CD4-positive, alpha-beta T cell treated with Interleukin-17A for 4 hours (primary cell): ENCODE measurements around the gene ZCCHC17.
"Not testable (repeated sequence)": the region's sequence is repeated elsewhere in the genome, so short reads cannot be mapped to it uniquely, and the experiment has no call there.

Experiments
- DNase-seq: peaks from one replicate; pipeline ENCODE4 v3.0.0-alpha.2; 2020; ENCODE audit warnings: mixed read lengths

ZCCHC17 gene, protein sequence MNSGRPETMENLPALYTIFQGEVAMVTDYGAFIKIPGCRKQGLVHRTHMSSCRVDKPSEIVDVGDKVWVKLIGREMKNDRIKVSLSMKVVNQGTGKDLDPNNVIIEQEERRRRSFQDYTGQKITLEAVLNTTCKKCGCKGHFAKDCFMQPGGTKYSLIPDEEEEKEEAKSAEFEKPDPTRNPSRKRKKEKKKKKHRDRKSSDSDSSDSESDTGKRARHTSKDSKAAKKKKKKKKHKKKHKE

GRCh38 chr1:31296486-31297276, at the start of gene ZCCHC17, which contains the start of gene SNRNP40:
ZCCHC17 (plus strand) TSS chr1:31297032; CDS start chr1:31310099, 13,067 bp downstream.
SNRNP40 (minus strand) TSS chr1:31296788; CDS start chr1:31296751, 37 bp downstream.
- peak; percentile 91 for DNase-seq

DNA sequence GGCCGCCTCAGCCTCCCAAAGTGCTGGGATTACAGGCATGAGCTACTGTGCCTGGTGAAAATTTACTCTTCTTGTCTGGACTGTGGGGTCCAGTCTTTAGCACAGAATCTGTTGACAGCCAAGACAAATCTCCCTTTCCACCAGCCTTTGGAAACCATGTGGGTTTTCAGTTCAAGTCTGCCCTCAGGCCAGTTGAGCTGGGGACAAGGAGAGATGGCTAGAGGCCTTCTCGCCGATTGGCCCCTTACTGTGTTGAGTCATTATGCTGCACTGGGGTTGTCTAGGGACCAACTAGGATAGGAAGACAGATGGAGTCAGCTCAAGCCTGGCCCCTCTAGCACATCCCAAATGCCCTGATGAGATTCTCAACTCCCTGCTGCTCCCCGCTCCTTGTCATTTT, 48.6 kb upstream of the ZCCHC17 start:
- DNase-seq = no peak

- no peak for DNase-seq
These were observed 47.0 kb upstream of the ZCCHC17 start for GRCh38 chr1:31249854-31250253.

DNA sequence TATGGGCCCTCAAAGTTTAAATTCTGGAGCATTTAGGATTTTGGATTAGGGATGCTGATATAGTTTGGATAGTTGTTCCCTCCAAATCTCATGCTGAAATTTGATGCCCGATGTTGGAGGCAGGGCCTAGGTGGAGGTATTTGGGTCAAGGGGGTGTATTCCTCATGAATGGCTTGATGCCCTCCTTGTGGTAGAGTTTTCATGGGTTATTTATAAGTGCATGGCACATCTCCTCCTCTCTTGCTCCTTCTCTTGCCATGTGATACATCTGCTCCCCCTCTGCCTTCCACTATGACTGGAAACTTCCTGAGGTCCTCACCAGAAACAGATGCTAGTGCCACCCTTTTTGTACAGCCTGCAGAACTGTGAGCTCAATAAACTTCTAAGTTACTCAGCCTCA, 39.6 kb upstream of the ZCCHC17 start:
- no peak for DNase-seq

DNA sequence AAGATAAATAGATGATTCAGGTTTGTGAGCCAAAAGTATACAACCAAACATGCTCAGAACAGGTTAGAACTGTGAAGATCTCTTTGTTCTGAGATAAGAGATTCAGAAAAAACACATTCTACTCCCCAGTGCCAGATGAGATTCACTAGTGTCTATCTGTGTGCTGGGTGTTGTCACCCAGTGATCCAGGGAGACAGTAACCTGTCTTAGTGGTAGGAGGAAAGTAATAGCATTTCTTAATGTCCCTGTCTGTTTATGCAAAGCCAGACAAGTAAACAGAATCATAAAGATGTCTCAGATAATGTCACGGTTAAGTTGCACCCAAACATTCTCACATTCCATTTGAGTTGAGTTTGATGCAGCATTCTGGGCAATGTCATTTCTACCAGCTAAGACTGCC, 38.3 kb upstream of the ZCCHC17 start:
- DNase-seq = no peak

DNA sequence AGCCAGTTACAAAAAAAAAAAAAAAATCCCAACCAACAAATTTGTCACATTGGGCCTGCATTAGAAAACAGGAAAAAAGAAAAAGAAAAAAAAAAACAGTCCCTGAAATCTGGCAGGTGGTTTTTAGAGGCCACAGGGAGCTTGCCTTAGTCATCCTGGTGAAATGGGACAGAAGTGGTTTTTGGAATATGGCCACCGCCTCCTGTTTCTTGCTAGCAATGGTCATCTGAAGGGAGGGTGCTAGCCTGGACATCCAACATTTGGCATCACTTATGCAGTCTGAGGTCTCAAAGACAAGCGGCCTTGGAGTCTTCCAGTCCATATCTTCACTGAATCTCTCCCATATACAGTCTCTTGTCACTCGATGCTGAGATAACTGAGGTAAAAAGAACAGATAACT, 37.1 kb upstream of the ZCCHC17 start:
- DNase-seq = no peak

GRCh38 chr1:31261916-31262315, 34.9 kb upstream of the ZCCHC17 start:
- no peak for DNase-seq

DNA sequence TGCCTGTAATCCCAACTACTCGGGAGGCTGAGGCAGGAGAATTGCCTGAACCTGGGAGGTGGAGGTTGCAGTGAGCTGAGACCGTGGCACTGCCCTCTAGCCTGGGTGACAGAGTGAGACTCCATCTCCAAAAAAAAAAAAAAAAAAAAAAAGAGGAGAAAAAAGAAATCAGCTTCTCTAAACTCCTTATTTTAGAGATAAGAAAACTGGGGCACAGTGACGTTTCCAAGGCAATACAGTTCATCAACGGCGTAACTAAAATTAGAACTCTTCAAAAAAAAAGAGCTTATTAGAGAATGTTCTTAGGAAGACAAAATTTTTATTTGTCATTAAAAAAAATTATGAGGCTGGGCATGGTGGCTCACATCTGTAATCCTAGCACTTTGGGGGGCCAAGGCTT, 34.4 kb upstream of the ZCCHC17 start:
- not testable (repeated sequence) for DNase-seq

GRCh38 chr1:31263408-31263807, 33.4 kb upstream of the ZCCHC17 start:
- DNase-seq = no peak

DNA sequence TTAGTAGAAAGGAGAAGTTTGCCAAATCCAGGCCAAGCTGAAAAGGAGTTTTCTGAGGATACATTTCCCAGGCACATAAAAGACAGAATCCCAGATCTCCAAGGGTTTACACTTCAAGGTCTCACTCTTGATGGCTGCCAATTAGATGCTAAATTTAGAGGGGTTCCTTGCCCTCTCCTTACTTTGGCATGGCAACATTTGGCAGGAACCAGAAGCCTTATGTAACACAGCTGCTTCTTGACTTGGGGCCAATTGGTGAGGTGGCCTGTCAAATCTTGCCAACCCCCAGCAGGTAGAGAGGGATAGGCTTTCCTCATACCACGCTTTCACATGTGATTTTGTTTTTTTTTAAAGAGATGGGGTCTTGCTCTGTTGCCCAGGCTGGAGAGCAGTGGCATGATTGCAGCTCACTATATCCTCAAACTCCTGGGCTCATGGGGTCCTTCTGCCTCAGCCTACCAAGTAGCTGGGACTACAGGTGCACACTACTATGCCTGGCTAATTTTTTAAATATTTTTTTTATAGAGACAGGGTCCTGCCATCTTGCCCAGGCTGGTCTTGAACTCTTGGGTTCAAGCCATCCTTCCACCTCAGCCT, 31.9 kb upstream of the ZCCHC17 start:
- DNase-seq = no peak

DNA sequence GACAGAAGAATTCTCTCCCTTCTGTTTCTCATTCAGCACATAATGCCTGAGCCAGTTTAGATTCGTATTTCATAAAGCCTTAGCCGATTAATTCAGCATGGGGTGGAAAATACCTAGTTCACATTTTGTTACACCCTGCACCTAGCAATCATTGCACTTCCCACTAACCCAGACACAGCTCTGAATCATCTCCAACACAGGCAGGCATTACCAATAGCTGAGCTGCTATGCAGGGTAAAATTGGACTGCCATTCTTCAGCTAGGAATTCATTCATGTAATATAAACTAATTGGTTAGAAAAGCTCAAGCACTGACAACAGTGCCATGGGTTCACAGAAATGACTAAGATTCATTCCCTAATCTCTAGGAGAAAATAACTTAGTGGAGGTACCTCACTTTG, 30.3 kb upstream of the ZCCHC17 start:
- no peak for DNase-seq

- no peak for DNase-seq
These were observed 24.5 kb upstream of the ZCCHC17 start for GRCh38 chr1:31272369-31272768.

DNA sequence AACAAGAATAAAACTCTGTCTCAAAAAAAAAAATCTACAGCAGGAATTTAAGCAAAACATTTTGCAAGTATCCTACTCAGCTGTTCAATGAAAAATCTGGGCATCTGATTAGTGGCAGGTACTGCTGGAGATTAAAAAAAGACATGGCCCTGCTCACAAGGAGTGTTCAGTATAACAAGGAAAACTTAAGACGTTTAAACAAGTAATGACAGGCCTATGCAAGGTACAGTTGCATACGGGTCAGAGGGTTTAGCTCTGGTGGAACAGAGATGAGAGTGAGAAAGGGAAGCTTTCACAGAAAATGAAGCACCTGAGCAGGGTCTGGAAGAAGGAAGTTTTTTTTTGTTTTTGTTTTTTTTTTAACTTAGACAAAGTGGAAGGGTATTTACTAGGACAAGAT, 23.2 kb upstream of the ZCCHC17 start:
- DNase-seq = no peak

DNA sequence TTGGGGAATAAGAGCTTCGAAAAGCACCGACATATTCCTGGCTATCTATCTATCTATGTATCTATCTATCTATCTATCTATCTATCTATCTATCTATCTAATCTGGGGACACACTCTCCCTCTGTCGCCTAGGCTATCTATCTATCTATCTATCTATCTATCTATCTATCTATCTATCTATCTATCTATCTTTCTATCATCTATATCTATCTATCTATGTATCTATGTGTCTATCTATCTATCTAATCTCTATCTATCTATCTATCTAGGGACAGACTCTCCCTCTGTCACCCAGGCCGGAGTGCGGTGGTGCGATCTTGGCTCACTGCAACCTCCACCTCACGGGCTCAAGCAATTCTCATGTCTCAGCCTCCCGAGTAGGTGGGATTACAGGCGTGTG, 14.4 kb upstream of the ZCCHC17 start:
- not testable (repeated sequence) for DNase-seq

GRCh38 chr1:31287791-31288190, 9.0 kb upstream of the ZCCHC17 start:
- not testable (repeated sequence) for DNase-seq

DNA sequence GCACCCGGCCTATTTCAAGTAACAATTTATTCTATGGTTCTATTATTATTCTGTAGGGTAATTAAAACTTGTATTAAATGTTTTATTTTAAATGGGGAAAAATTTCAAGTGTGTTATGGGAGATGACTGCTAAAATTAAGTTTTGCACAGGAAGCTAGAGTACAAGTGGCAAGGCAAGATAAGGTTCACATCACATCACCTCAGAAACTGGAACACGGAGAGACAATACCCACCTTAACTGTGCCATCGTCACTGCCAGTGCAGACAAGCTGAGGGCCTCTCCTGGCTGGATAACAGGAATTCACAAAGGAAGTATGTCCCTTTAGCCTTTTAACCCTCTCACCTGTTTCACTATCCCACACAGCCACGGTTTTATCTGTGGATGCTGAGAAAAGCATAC, 7.8 kb upstream of the ZCCHC17 start:
- no peak for DNase-seq

- DNase-seq = no peak
These were observed 852 bp upstream of the ZCCHC17 start for GRCh38 chr1:31295874-31296485.

DNA sequence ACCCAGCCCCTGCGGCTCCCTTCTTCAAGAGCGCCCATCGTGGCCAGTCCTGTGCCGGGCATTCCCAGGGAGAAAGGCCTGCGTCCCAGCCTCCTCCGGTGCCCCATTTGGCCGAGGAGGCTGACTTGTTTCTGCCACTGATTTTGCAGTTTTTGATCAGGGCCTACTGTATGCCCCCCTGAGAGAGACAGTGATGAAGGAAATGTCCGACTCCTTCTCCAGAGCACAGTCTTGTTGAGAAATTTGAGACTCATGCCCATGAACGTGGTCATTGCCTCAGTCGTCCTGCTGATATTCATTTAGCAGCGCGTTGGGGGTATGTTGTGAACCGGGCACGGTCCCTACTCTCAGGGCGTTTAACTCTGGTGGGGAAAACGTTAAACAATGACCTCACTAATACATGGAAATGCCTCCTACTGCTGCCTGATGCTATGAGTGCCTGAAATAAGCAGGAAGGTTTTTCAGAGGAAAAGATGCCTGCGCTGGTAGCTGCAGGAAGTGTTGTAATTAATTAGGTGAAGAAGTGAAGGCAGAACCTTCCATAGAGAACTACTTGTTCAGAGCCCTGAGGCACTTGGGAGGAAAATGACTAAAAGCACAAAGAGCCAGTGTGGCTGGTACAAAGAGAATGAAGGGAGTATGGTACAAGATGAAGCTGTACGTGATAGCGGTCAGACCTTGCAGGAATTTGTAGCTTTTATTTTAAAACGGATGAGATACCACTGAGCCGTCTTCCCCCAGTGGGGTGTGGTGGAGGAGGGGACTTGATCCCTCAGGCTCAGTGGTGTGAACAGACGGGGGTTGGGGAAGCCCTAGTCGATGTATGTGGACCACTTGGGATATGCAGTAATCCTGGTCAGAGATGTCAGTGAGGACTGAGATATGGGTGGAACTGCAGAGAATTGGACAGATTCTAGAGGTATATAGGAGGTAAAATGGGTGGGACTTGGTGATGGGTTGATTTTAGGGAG, 730 bp downstream of the ZCCHC17 start:
- peak; percentile 3 for DNase-seq

DNA sequence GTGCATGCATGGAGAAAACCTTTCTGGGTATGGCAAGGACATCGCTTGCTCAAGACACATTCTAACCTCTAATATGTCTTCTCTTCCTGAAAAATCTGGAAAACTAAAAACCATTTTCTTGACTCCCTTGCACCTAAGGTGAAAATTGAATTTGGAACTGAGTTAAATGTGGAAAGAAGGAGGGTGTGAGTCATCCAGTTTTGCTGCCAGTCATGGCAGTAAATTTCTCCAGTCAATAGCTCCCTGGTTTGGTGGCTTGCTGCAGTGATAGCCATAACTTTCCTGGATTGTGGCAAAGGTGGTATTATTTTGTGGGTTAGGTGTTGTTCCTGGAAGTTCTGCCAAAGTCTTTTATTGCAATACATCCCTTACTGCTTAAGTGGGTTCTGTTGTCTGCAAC, 2.5 kb downstream of the ZCCHC17 start:
- DNase-seq = no peak

- no peak for DNase-seq
These were observed 3.4 kb downstream of the ZCCHC17 start for GRCh38 chr1:31300193-31300592.

DNA sequence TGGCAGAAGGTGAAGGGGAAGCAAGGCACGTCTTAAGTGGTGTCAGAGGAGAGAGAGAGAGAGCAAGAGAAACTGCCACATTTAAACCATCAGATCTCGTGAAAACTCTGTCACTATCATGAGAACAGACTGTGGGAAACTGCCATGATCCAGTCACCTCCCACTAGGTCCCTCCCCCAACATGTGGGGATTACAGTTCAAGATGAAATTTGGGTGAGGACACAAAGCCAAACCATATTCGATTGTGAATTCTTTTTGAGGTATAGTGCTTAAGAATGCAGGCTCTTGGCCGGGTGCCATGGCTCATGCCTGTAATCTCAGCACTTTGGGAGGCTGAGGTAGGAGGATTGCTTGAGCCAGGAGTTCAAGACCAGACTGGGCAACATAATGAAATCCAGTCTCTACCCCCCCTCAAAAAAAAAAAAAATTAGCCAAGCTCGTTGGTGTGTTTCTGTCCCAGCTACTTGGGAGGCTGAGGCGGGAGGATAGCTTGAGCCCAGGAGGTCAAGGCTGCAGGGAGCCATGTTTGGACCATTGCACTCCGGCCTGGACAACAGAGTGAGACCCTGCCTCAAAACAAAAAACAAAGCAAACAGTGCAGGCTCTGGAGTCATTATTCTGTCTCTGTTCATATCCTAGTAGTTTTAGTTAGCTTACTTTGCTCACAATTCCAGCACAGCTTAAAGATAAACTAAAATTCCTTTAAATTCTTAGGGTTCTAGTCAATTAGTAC, 6.0 kb downstream of the ZCCHC17 start:
- DNase-seq = no peak

- DNase-seq = no peak
These were observed 9.4 kb downstream of the ZCCHC17 start for GRCh38 chr1:31306278-31306677.
